ENCODE measurements around the gene LNPEP. TPM values are rescaled to one million over a fixed set of nuclear protein-coding genes. Genes with fewer than 3 reads are reported as not detected.
"Not testable (repeated sequence)": the region's sequence is repeated elsewhere in the genome, so short reads cannot be mapped to it uniquely, and the experiment has no call there.

Gene LNPEP
- total RNA-seq, 1 experiment from 2014 or later = 2.8 TPM

DNA sequence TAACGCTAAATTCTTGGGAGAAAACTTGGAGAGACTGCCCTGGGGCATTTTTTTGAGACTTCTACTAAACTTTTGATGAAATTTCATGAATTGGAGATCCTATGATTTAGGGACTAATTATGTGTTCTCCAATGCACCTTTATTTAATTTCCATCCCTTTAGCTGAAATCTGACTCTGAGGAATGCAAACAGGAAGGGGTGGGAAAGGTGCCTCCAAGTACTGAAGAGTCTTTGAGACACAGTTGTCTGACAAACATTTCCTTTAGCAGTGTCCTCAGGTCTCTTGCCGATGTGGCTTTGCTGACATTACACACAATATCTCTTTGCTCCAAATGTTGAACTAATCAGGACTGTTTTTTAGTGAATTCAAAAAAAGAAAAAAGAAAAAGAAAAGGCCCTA, 129.6 kb downstream of the LNPEP start:
- Histone ChIP-seq H3K27me3 (ENCODE audit: control insufficient read depth, insufficient read depth, low read length) (no peaks in the 10 kb centered on the region), H3K4me3 (ENCODE audit: insufficient read depth, low read depth, low read length) (no peak overlapping the region), H3K36me3 (replicated peaks; ENCODE audit: control insufficient read depth, insufficient read depth, low read length) (no peaks in the 10 kb centered on the region)
- DNase-seq = peak; percentile 26

DNA sequence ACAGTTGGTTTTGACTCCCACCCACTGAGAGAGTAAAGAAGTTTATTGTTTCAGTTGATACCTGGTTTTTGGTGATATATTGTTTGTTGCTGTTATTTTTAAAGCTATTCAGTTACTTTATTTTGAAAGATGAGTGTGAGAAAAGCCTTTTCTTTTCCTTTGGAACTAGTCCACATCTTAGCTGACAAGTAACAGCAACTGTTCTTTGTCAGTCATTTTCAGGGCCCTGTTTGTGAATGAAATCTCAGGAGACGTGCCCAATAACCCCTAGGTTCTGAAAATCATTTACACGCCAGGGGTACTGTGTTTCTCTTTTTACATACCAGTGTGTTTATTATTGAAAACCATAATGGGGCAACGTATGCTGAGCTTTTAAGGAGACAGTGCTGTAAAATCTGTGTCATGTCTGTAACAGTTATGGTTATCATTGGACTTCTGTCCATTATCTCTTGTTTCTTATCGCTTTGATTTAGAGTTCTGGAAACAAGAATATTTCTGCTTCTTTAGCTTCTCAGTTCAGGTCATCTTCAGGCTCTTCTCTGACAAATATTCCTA, 131.5 kb downstream of the LNPEP start:
- H3K36me3 ChIP-seq (replicated peaks; ENCODE audit: control insufficient read depth, insufficient read depth, low read length) = no peaks in the 10 kb centered on the region
- DNase-seq = no peak
- H3K4me3 ChIP-seq (ENCODE audit: insufficient read depth, low read depth, low read length) = no peak overlapping the region
- no peaks in the 10 kb centered on the region for H3K27me3 ChIP-seq (ENCODE audit: control insufficient read depth, insufficient read depth, low read length)

DNA sequence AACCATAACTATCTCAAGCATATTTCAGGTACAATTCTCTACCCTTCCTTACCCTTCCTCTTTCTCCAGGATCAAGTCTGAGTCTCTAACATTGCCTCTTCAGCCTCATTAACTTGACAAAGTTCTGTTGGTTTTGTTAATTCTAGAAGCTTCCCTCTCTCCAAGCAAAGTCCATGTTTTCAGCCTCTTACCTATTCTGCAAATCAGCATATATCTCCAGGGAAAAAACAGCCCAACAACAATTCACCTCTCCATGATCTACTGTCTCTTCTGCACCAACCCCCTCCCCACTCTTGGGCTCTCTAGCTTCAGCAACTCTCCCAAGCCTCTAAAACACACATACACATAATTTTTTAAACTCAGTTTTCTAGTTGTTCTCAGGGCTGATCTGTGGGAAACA, 134.4 kb downstream of the LNPEP start:
- H3K4me3 ChIP-seq (ENCODE audit: insufficient read depth, low read depth, low read length) = no peak overlapping the region
- DNase-seq = no peak
- no peaks in the 10 kb centered on the region for H3K36me3 ChIP-seq (replicated peaks; ENCODE audit: control insufficient read depth, insufficient read depth, low read length)
- H3K27me3 ChIP-seq (ENCODE audit: control insufficient read depth, insufficient read depth, low read length) = no peaks in the 10 kb centered on the region

DNA sequence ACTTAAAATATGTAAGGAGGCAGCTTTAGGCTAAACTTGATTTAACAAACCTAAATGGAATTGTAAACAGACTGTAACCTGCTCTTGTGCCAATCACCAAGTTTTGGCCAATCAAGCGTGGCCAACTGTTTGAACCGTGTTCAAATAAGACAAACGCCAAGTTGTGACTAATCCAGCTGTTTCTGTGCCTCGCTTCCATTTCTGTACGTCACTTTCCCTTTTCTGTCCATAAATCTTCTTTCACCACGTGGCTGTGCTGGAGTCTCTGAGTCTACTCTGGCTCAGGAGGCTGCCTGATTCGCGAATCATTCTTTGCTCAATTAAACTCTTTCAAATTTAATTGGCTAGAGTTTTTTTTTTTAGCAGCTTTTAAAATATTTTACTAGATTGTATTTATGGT, 135.2 kb downstream of the LNPEP start:
- Histone ChIP-seq H3K4me3 (ENCODE audit: insufficient read depth, low read depth, low read length) (no peak overlapping the region), H3K36me3 (replicated peaks; ENCODE audit: control insufficient read depth, insufficient read depth, low read length) (no peaks in the 10 kb centered on the region), H3K27me3 (ENCODE audit: control insufficient read depth, insufficient read depth, low read length) (no peaks in the 10 kb centered on the region)
- DNase-seq = no peak

DNA sequence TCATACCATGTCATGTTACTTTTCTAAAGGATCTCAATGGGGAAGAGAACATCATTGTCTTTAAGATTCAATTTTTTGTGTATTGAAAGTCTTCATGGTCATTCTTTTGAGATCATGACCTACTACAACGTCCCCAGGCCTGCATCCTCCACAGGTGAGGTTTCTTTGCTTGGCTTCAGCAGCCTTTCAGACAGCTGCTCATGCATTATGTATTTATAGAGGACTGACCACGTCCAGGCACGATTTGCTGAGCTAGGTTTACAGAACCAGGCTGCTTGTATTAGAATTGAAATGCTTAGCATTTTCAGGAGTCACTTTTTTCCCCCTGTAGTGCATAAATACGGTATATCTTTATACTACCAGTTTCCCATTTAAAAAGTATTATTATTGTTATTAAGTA, 136.1 kb downstream of the LNPEP start:
- no peak for DNase-seq
- Histone ChIP-seq H3K4me3 (ENCODE audit: insufficient read depth, low read depth, low read length) (no peak overlapping the region), H3K27me3 (ENCODE audit: control insufficient read depth, insufficient read depth, low read length) (no peaks in the 10 kb centered on the region), H3K36me3 (replicated peaks; ENCODE audit: control insufficient read depth, insufficient read depth, low read length) (no peaks in the 10 kb centered on the region)

DNA sequence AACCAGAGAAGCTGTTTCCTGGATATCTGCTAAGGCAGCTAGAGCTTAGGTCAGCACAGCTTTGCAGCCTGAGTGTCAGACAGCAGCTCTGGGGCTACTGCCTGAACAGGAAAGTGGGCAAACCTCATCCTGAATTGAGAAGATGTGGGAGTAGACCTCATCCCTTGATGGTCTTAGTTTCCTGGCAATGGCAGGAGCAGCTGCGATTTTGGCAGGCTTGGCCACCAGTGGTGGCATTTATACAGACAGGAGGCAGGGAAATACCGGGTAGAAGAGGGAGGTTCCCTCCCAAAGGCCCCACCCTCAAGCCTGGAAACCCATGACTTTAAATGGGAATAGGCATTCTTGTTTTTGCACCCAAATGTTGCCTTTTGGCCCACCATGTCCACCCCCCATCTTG, 136.8 kb downstream of the LNPEP start:
- Histone ChIP-seq H3K4me3 (ENCODE audit: insufficient read depth, low read depth, low read length) (no peak overlapping the region), H3K36me3 (replicated peaks; ENCODE audit: control insufficient read depth, insufficient read depth, low read length) (no peaks in the 10 kb centered on the region), H3K27me3 (ENCODE audit: control insufficient read depth, insufficient read depth, low read length) (no peaks in the 10 kb centered on the region)
- DNase-seq = no peak

DNA sequence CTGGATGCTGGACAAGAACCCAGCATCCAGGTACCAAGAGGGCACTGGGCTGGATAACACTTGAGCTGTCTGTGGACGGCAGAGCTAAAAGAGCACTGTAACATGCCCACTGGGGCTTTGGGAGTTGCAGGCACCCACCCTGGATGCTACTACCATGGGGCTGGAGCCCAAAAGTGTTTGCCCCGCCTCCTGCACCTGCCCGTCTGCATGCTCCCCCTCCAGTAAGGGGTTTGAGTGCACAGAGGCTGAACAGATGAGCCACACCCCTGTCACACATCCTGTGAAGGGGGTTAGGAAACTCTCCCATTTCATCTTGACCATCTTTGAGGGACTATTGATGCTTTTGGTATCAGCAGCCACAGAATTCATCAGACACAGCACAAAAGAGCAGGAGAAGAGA, 137.5 kb downstream of the LNPEP start:
- Histone ChIP-seq H3K27me3 (ENCODE audit: control insufficient read depth, insufficient read depth, low read length) (no peaks in the 10 kb centered on the region), H3K36me3 (replicated peaks; ENCODE audit: control insufficient read depth, insufficient read depth, low read length) (no peaks in the 10 kb centered on the region), H3K4me3 (ENCODE audit: insufficient read depth, low read depth, low read length) (no peak overlapping the region)
- DNase-seq = no peak

DNA sequence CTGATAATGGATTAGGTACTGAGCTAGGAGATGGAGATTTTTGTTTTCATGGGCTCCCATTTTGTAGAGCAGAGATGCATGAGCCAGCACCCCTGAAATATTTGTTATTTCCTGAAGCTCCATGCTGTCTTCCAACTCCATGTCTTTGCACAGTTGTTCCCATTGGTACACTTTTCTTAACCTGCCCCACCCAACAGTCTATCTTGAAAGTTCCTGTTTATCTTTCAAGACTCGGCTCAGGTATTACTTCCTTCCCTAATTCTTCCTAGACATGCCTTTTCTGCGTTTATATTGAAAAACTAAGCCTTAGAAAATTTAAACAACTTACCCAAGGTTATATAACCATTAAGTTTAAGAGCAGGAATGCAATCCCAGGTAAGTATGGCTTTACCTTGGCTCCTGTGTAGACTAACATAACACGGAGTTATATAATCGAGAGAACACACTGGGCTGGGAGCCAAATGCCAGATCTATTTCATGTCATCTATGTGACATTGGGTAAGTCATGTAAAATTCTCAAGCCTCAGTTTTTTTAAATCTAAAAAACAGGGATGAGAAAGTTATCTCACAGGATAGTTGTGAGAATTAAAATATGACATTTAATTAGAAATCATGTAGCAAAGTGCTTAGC, 139.1 kb downstream of the LNPEP start:
- Histone ChIP-seq H3K36me3 (replicated peaks; ENCODE audit: control insufficient read depth, insufficient read depth, low read length) (no peaks in the 10 kb centered on the region), H3K4me3 (ENCODE audit: insufficient read depth, low read depth, low read length) (no peak overlapping the region), H3K27me3 (ENCODE audit: control insufficient read depth, insufficient read depth, low read length) (no peaks in the 10 kb centered on the region)
- no peak for DNase-seq

DNA sequence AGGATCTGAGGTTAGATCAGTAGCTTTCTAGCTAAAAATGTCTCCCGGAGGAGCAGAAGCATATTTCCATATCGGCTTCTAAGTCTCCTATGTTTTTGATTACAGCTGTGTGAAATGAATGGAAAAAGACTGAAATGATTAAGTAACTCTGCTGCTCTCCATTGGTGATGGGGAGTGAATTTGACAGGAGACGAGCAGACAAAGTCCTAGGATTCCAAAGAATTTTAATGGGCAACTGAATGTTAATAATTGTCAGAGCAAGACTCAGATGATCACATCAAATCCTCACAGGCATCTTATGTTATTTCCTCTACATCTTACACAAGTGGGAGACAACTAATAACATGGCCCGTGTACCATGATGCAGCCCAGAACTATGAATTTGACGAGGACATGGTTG, 139.8 kb downstream of the LNPEP start:
- no peaks in the 10 kb centered on the region for H3K27me3 ChIP-seq (ENCODE audit: control insufficient read depth, insufficient read depth, low read length)
- no peak for DNase-seq

DNA sequence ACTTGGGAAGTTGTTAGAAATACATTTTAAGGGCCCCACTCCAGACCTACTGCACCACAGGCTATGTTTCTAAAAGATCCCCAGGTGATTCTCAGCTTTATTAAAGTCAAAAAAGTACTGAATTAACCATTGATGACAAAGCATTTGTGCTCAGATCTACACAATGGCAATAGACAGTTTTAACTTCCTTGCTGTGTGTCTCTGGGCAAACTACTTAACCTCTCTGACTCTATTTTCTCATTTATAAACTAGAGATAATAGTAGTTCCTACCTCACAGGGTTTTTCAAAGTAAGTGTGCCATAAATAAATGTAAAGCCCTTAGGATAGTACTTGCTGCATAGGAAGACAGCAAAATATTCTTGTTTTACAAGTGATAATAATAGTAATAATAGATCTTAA, 140.2 kb downstream of the LNPEP start:
- Histone ChIP-seq H3K36me3 (replicated peaks; ENCODE audit: control insufficient read depth, insufficient read depth, low read length) (no peaks in the 10 kb centered on the region), H3K4me3 (ENCODE audit: insufficient read depth, low read depth, low read length) (no peak overlapping the region)
- DNase-seq = no peak

More for the DNA sequence above, 139.8 kb downstream of the LNPEP start:
- Histone ChIP-seq H3K4me3 (ENCODE audit: insufficient read depth, low read depth, low read length) (no peak overlapping the region), H3K36me3 (replicated peaks; ENCODE audit: control insufficient read depth, insufficient read depth, low read length) (no peaks in the 10 kb centered on the region)

DNA sequence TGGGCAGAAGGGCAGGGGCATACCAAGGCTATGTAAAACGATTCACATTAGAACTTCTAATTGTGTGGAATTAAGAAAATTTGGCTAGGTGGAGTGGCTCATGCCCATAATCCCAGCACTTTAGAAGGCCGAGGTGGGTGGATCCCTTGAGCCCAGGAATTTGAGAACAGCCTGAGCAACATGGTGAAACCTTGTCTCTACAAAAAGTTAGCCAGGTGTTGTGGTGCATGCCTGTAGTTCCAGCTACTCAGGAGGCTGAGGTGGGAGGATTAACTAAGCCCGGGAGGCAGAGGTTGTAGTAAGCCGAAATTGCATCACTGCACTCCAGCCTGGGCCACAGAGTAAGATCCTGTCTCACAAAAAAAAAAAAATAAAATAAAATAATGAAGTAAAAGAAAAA, 141.4 kb downstream of the LNPEP start:
- Histone ChIP-seq H3K27me3 (ENCODE audit: control insufficient read depth, insufficient read depth, low read length) (no peaks in the 10 kb centered on the region), H3K36me3 (replicated peaks; ENCODE audit: control insufficient read depth, insufficient read depth, low read length) (no peaks in the 10 kb centered on the region), H3K4me3 (ENCODE audit: insufficient read depth, low read depth, low read length) (no peak overlapping the region)
- DNase-seq = no peak

More for the DNA sequence above, 140.2 kb downstream of the LNPEP start:
- H3K27me3 ChIP-seq (ENCODE audit: control insufficient read depth, insufficient read depth, low read length) = no peaks in the 10 kb centered on the region

DNA sequence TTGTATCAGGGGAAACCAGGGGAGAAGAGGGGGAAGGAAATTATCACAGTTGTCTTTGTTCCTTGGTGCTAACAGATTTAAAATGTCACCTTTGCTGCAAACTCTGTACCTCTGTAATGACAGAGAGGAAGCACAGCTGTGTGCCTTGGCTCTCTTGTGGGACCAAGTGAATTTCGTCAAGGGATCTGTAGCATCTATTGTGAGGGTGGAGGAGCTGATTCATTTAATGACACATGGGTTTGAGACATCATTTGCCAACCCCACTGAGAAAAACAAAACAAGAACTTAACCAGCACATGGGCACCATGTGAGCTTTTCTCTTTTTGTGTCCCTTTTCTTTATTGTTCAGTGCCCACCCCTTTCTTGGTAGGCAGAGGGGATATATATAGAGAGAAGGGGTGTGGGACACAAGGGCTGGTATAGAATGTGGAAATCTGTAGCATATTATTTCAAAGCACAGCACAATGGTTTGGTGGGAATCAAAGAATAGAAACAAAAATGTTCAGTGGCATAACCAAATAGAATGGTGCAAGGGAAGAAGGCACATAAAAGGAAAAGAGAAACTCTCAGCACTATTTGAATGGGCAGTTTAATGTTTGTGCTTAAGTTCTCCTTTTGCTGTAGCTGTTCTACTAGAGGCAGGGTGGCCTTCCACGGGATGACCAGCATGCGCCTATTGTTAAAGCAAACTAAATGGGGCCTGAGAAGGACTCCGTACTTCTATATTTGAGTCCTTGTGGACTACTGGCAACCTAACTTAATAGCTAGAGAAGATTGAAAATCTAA, 143.3 kb downstream of the LNPEP start:
- no peaks in the 10 kb centered on the region for H3K36me3 ChIP-seq (replicated peaks; ENCODE audit: control insufficient read depth, insufficient read depth, low read length)
- DNase-seq = no peak
- no peak overlapping the region for H3K4me3 ChIP-seq (ENCODE audit: insufficient read depth, low read depth, low read length)
- no peaks in the 10 kb centered on the region for H3K27me3 ChIP-seq (ENCODE audit: control insufficient read depth, insufficient read depth, low read length)

DNA sequence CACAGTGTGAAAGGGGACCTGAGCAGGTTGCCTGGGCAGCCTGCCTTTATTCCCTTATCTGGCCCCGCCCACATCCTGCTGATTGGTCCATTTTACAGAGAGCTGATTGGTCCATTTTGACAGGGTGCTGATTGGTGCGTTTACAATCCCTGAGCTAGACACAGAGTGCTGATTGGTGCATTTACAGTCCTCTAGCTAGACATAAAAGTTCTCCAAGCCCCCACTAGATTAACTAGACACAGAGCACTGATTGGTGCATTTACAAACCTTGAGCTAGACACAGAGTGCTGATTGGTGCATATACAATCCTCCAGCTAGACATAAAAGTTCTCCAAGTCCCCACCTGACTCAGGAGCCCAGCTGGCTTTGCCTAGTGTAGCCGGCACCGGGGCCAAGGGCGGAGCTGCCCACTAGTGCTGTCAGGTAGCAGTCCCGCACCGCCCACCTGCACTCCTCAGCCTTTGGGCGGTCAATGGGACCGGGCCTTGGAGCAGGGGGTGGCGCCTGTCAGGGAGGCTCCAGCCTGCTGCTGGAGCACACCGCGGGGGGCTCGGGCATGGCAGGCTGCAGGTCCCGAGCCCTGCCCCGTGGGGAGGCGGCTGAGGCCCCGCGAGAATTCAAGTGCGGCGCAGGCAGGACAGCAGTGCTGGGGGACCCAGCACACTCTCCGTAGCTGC, 149.0 kb downstream of the LNPEP start:
- not testable (repeated sequence) for DNase-seq; H3K4me3 ChIP-seq (ENCODE audit: insufficient read depth, low read depth, low read length); H3K36me3 ChIP-seq (replicated peaks; ENCODE audit: control insufficient read depth, insufficient read depth, low read length); H3K27me3 ChIP-seq (ENCODE audit: control insufficient read depth, insufficient read depth, low read length)

DNA sequence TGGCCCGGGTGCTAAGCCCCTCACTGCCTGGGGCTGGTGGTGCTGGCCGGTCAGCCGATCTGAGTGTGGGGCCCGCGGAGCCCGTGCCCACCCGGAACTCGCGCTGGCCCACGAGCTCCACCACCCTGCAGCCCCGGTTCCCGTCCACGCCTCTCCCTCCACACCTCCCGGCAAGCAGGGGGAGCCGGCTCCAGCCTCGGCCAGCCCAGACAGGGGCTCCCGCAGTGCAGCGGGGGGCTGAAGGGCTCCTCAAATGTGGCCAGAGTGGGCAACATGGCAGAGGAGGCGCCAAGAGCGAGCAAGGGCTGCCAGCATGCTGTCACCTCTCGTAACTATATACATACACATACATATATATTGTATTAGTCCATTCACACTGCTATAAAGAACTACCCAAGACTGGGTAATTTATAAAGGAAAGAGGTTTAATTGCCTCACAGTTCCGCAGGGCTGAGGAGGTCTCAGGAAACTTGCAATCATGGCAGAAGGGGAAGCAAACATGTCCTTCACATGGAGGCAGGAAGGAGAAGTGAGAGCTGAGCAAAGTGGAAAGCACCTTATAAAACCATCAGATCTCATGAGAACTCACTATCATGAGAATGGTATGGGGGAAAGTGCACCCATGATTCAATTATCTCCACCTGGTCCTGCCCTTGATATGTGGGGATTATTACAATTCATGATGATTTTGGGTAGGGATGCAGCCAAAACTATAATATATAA, 149.7 kb downstream of the LNPEP start:
- Histone ChIP-seq H3K36me3 (replicated peaks; ENCODE audit: control insufficient read depth, insufficient read depth, low read length) (no peaks in the 10 kb centered on the region), H3K27me3 (ENCODE audit: control insufficient read depth, insufficient read depth, low read length) (no peaks in the 10 kb centered on the region), H3K4me3 (ENCODE audit: insufficient read depth, low read depth, low read length) (no peak overlapping the region)
- no peak for DNase-seq

Measured in H7 (cell line).